ENCODE results near the gene AQP6.

AQP6 gene

GRCh38 chr12:49968471-49968870 is 4.3 kb upstream of the AQP6 start:
- no peak for DNase-seq (ENCODE audit: low read depth, low spot score)
- Histone ChIP-seq H3K36me3 (ENCODE audit: insufficient read depth, insufficient read length, low read length) (no peaks in the 10 kb centered on the region), H3K4me1 (ENCODE audit: insufficient read depth, insufficient read length) (peaks cover 23% of the 10 kb centered on the region), H3K4me3 (ENCODE audit: insufficient read length, low read depth) (no peak overlapping the region), H3K9ac (ENCODE audit: insufficient read length, low read depth) (no peak overlapping the region), H3K27me3 (ENCODE audit: insufficient read depth, insufficient read length) (peaks cover 50% of the 10 kb centered on the region), H3K9me3 (ENCODE audit: insufficient read depth, low read length) (no peaks in the 10 kb centered on the region)
- no peak for TF ChIP-seq ZNF274 (IDR thresholded peaks at IDR 0.05; ENCODE audit: low read depth, low read length)
- TF ChIP-seq YY1 (IDR thresholded peaks at IDR 0.05; ENCODE audit: insufficient read depth, insufficient read length) = no peak
- no peak for TF ChIP-seq SUZ12 (IDR thresholded peaks at IDR 0.05; ENCODE audit: extremely low read depth, insufficient read depth, insufficient read length)

GRCh38 chr12:49969027-49969426 is 3.7 kb upstream of the AQP6 start:
- no peak overlapping the region for H3K4me3 ChIP-seq (ENCODE audit: insufficient read length, low read depth)
- no peaks in the 10 kb centered on the region for H3K9me3 ChIP-seq (ENCODE audit: insufficient read depth, low read length)
- DNase-seq (ENCODE audit: low read depth, low spot score) = no peak
- TF ChIP-seq ZNF274 (IDR thresholded peaks at IDR 0.05; ENCODE audit: low read depth, low read length) (no peak), SUZ12 (IDR thresholded peaks at IDR 0.05; ENCODE audit: extremely low read depth, insufficient read depth, insufficient read length) (no peak), YY1 (IDR thresholded peaks at IDR 0.05; ENCODE audit: insufficient read depth, insufficient read length) (no peak)
- H3K4me1 ChIP-seq (ENCODE audit: insufficient read depth, insufficient read length) = peaks cover 23% of the 10 kb centered on the region
- H3K27me3 ChIP-seq (ENCODE audit: insufficient read depth, insufficient read length) = peaks cover 47% of the 10 kb centered on the region
- H3K9ac ChIP-seq (ENCODE audit: insufficient read length, low read depth) = no peak overlapping the region
- no peaks in the 10 kb centered on the region for H3K36me3 ChIP-seq (ENCODE audit: insufficient read depth, insufficient read length, low read length)

- DNase-seq (ENCODE audit: low read depth, low spot score) = no peak
- TF ChIP-seq ZNF274 (IDR thresholded peaks at IDR 0.05; ENCODE audit: low read depth, low read length) = no peak
- no peak for TF ChIP-seq SUZ12 (IDR thresholded peaks at IDR 0.05; ENCODE audit: extremely low read depth, insufficient read depth, insufficient read length)
- no peak for TF ChIP-seq YY1 (IDR thresholded peaks at IDR 0.05; ENCODE audit: insufficient read depth, insufficient read length)
Observed at GRCh38 chr12:49969651-49970429, 2.9 kb upstream of the AQP6 start.

GRCh38 chr12:49970658-49971057 is 2.1 kb upstream of the AQP6 start:
- Histone ChIP-seq H3K27me3 (ENCODE audit: insufficient read depth, insufficient read length) (peaks cover 35% of the 10 kb centered on the region), H3K4me1 (ENCODE audit: insufficient read depth, insufficient read length) (peaks cover 29% of the 10 kb centered on the region), H3K9ac (ENCODE audit: insufficient read length, low read depth) (no peak overlapping the region), H3K9me3 (ENCODE audit: insufficient read depth, low read length) (no peaks in the 10 kb centered on the region), H3K4me3 (ENCODE audit: insufficient read length, low read depth) (no peak overlapping the region), H3K36me3 (ENCODE audit: insufficient read depth, insufficient read length, low read length) (no peaks in the 10 kb centered on the region)
- DNase-seq (ENCODE audit: low read depth, low spot score) = no peak
- TF ChIP-seq ZNF274 (IDR thresholded peaks at IDR 0.05; ENCODE audit: low read depth, low read length) (no peak), SUZ12 (IDR thresholded peaks at IDR 0.05; ENCODE audit: extremely low read depth, insufficient read depth, insufficient read length) (no peak), YY1 (IDR thresholded peaks at IDR 0.05; ENCODE audit: insufficient read depth, insufficient read length) (no peak)

More at GRCh38 chr12:49969651-49970429, 2.9 kb upstream of the AQP6 start:
- H3K4me1 ChIP-seq (ENCODE audit: insufficient read depth, insufficient read length) = peaks cover 28% of the 10 kb centered on the region
- no peaks in the 10 kb centered on the region for H3K9me3 ChIP-seq (ENCODE audit: insufficient read depth, low read length)
- no peak overlapping the region for H3K9ac ChIP-seq (ENCODE audit: insufficient read length, low read depth)
- no peaks in the 10 kb centered on the region for H3K36me3 ChIP-seq (ENCODE audit: insufficient read depth, insufficient read length, low read length)
- H3K4me3 ChIP-seq (ENCODE audit: insufficient read length, low read depth) = no peak overlapping the region
- peaks cover 39% of the 10 kb centered on the region for H3K27me3 ChIP-seq (ENCODE audit: insufficient read depth, insufficient read length)

GRCh38 chr12:49971141-49971540 is 1.6 kb upstream of the AQP6 start:
- H3K27me3 ChIP-seq (ENCODE audit: insufficient read depth, insufficient read length) = peaks cover 32% of the 10 kb centered on the region
- no peak for DNase-seq (ENCODE audit: low read depth, low spot score)
- peaks cover 30% of the 10 kb centered on the region for H3K4me1 ChIP-seq (ENCODE audit: insufficient read depth, insufficient read length)
- H3K36me3 ChIP-seq (ENCODE audit: insufficient read depth, insufficient read length, low read length) = no peaks in the 10 kb centered on the region
- H3K9ac ChIP-seq (ENCODE audit: insufficient read length, low read depth) = no peak overlapping the region
- no peaks in the 10 kb centered on the region for H3K9me3 ChIP-seq (ENCODE audit: insufficient read depth, low read length)
- TF ChIP-seq SUZ12 (IDR thresholded peaks at IDR 0.05; ENCODE audit: extremely low read depth, insufficient read depth, insufficient read length) (no peak), YY1 (IDR thresholded peaks at IDR 0.05; ENCODE audit: insufficient read depth, insufficient read length) (no peak), ZNF274 (IDR thresholded peaks at IDR 0.05; ENCODE audit: low read depth, low read length) (no peak)
- no peak overlapping the region for H3K4me3 ChIP-seq (ENCODE audit: insufficient read length, low read depth)

- peaks cover 24% of the 10 kb centered on the region for H3K4me1 ChIP-seq (ENCODE audit: insufficient read depth, insufficient read length)
- peaks cover 32% of the 10 kb centered on the region for H3K27me3 ChIP-seq (ENCODE audit: insufficient read depth, insufficient read length)
- no peaks in the 10 kb centered on the region for H3K36me3 ChIP-seq (ENCODE audit: insufficient read depth, insufficient read length, low read length)
- no peaks in the 10 kb centered on the region for H3K9me3 ChIP-seq (ENCODE audit: insufficient read depth, low read length)
- H3K9ac ChIP-seq (ENCODE audit: insufficient read length, low read depth) = no peak overlapping the region
- TF ChIP-seq SUZ12 (IDR thresholded peaks at IDR 0.05; ENCODE audit: extremely low read depth, insufficient read depth, insufficient read length) (no peak), ZNF274 (IDR thresholded peaks at IDR 0.05; ENCODE audit: low read depth, low read length) (no peak), YY1 (IDR thresholded peaks at IDR 0.05; ENCODE audit: insufficient read depth, insufficient read length) (no peak)
- no peak for DNase-seq (ENCODE audit: low read depth, low spot score)
- no peak overlapping the region for H3K4me3 ChIP-seq (ENCODE audit: insufficient read length, low read depth)
Observed at GRCh38 chr12:49972129-49972528, 618 bp upstream of the AQP6 start.

- Histone ChIP-seq H3K9ac (ENCODE audit: insufficient read length, low read depth) (no peak overlapping the region), H3K4me3 (ENCODE audit: insufficient read length, low read depth) (no peak overlapping the region), H3K9me3 (ENCODE audit: insufficient read depth, low read length) (no peaks in the 10 kb centered on the region), H3K27me3 (ENCODE audit: insufficient read depth, insufficient read length) (peaks cover 22% of the 10 kb centered on the region), H3K4me1 (ENCODE audit: insufficient read depth, insufficient read length) (peaks cover 17% of the 10 kb centered on the region), H3K36me3 (ENCODE audit: insufficient read depth, insufficient read length, low read length) (no peaks in the 10 kb centered on the region)
- TF ChIP-seq SUZ12 (IDR thresholded peaks at IDR 0.05; ENCODE audit: extremely low read depth, insufficient read depth, insufficient read length) (no peak), ZNF274 (IDR thresholded peaks at IDR 0.05; ENCODE audit: low read depth, low read length) (no peak), YY1 (IDR thresholded peaks at IDR 0.05; ENCODE audit: insufficient read depth, insufficient read length) (no peak)
- no peak for DNase-seq (ENCODE audit: low read depth, low spot score)
Observed at GRCh38 chr12:49973361-49973830, 649 bp downstream of the AQP6 start.
